Measurements from ENCODE around the gene SCUBE3.

DNA sequence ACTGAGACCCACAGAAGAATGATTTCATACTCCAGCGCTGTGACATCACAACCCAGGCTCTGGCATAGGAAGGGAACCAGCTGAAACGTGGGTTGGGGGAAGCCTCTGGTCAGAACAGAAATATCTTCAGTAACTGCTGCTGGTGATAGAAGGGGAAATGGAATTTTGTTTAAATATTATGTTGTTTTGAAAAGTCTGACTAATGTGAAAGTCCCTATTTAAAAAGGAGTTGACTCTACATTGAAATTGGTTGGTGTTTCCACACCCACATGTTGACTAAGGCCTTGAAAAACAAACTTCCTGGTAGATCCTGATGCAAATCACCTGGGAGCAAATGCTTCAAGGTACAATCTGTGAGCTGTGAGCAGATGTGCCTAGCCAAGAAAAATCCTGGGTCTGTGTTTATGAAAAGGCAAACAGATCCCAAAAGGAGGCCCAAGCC, 48.1 kb upstream of the SCUBE3 start:
- no peak for TF ChIP-seq CTCF (IDR thresholded peaks at IDR 0.05; ENCODE audit: low read length)
- TF ChIP-seq EZH2 (IDR thresholded peaks at IDR 0.05; ENCODE audit: borderline replicate concordance, low read length), result no peak
